GM12875 (cell line): ENCODE data around the gene C20orf204.
"Not testable (repeated sequence)": the region's sequence is repeated elsewhere in the genome, so short reads cannot be mapped to it uniquely, and the experiment has no call there.

ENCODE experiments used
- H3K4me3 ChIP-seq: one replicate; pipeline ENCODE4 v1.5.1; 2011; ENCODE audit warnings: low read depth, low read length, control low read depth
- TF ChIP-seq, protein P1 (sequence below): IDR thresholded peaks from 2 replicates; pipeline ENCODE4 v1.5.1; 2011; ENCODE audit warnings: low read depth, mild to moderate bottlenecking, control low read depth, inconsistent platforms, low read length, moderate library complexity, borderline replicate concordance; ENCODE audit not compliant: insufficient read depth

C20orf204 gene

DNA sequence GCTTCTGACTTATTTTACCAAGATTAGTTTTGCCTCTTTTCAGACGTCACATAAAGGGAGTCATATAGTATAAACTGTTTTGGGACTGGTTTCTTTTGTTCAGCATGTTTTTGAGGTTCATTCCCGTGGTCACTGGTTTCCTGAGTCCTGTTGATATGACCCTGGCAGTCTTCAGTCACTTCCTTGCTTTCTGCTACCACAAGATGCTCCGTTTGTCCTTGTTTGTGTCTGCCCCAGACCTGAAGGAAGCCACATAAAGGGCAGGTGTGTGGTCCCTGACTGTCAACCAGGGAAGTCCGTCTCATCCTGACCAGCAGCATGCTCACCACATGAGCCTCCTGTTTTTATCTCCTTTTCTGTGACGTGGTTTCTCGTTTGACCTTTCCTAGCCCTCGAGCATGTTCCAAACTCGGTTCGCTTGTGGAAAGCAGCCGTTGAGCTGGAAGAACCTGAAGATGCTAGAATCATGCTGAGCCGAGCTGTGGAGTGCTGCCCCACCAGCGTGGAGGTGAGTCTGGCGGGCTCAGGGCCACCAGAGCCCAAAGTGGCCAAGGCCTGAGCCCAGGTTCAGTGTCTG, 26.1 kb upstream of the C20orf204 start:
- TF ChIP-seq, protein P1, sequence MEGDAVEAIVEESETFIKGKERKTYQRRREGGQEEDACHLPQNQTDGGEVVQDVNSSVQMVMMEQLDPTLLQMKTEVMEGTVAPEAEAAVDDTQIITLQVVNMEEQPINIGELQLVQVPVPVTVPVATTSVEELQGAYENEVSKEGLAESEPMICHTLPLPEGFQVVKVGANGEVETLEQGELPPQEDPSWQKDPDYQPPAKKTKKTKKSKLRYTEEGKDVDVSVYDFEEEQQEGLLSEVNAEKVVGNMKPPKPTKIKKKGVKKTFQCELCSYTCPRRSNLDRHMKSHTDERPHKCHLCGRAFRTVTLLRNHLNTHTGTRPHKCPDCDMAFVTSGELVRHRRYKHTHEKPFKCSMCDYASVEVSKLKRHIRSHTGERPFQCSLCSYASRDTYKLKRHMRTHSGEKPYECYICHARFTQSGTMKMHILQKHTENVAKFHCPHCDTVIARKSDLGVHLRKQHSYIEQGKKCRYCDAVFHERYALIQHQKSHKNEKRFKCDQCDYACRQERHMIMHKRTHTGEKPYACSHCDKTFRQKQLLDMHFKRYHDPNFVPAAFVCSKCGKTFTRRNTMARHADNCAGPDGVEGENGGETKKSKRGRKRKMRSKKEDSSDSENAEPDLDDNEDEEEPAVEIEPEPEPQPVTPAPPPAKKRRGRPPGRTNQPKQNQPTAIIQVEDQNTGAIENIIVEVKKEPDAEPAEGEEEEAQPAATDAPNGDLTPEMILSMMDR: no peak
- H3K4me3 ChIP-seq: no peak overlapping the region

- TF ChIP-seq, protein P1: no peak
- H3K4me3 ChIP-seq: no peak overlapping the region
These were observed 25.2 kb upstream of the C20orf204 start for GRCh38 chr20:64010711-64011237.

DNA sequence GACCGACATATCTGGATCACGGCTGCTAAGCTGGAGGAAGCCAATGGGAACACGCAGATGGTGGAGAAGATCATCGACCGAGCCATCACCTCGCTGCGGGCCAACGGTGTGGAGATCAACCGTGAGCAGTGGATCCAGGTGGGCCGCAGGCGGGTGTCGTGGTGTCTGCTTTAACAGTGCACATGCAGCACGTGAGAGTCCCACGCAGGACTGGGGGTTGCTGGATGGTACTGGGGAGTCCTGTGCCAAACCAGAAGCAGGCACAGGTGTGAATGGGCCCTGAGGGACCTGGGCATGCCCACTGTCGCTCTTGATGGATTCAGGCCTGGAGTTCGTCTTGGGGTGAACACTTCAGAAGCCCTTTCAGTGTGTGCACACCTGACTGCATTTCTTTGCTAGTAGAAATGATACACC, 24.6 kb upstream of the C20orf204 start:
- no peak overlapping the region for H3K4me3 ChIP-seq

GRCh38 chr20:64012385-64013154, 23.4 kb upstream of the C20orf204 start:
- not testable (repeated sequence) for H3K4me3 ChIP-seq

More for the DNA sequence above, 24.6 kb upstream of the C20orf204 start:
- TF ChIP-seq, protein P1: no peak

GRCh38 chr20:64015635-64016034, 20.3 kb upstream of the C20orf204 start:
- TF ChIP-seq, protein P1: no peak
- H3K4me3 ChIP-seq: no peak overlapping the region

GRCh38 chr20:64021124-64021975, 14.6 kb upstream of the C20orf204 start:
- H3K4me3 ChIP-seq: no peak overlapping the region
- TF ChIP-seq, protein P1: no peak

- H3K4me3 ChIP-seq: no peak overlapping the region
- TF ChIP-seq, protein P1: no peak
These were observed 13.2 kb upstream of the C20orf204 start for GRCh38 chr20:64022671-64023360.
